ENCODE results near the gene NOL4L. TPM values are rescaled to one million over a fixed set of nuclear protein-coding genes. Genes with fewer than 3 reads are reported as not detected.

The NOL4L gene
- total and polyA plus RNA-seq, 2 donors (not counting 3 experiments of a cell fraction or from before 2014, with no cell fraction given) = 55.2 to 79.6 TPM

DNA sequence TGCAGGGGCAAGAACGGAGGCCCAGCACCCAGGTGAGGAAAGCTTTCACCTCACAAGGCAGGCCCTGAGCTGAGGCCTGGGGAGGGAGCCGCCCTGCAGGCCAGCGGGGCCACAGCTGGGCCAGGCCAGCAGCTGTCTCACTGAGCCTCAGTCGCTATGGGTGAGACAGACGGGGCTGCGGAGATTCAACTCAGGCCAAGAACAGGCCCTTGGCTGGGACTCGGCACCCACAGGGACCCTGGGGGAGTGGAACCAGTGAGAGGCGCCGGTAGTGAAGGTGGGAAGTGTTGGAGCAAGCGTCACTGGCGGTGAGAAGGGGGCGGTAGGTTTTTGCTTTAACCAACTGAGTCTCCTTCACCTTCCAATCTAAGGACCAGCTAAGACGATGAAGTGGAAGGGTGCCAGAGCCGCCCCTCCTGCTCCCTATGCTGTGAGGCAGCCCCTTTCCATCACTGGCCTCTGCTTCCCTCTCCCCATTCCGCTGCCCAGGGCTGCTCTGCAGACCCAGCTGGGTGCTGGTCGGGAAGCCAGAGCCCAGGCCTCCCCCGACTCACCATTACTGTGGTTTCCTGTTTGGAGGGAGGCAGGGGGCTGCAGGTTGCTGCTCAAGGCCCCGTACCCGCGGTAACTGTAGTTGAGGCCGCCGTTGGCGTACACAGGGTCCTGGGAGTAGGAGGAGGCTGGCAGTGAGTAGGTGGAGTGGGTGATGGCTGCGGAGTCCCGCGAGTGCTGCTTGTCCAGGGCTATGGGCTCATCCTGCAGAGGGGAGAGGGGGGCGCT, 133.3 kb downstream of the NOL4L start:
- Histone ChIP-seq H3K36me3 (ENCODE audit: control insufficient read depth in 2 of 2, extremely low read depth in 1 of 2, insufficient read depth in 2 of 2, low read length in 2 of 2) (peaks cover 33 to 84% of the 10 kb centered on the region in 2 experiments), H3K9me3 (replicated peaks; ENCODE audit: control insufficient read depth, insufficient read depth, low read length) (no peaks in the 10 kb centered on the region), H3K4me1 (ENCODE audit: control insufficient read depth, extremely low read depth, insufficient read depth, low read length) (peaks cover 8% of the 10 kb centered on the region), H3K4me3 (replicated peaks in 1 of 3; ENCODE audit: insufficient read depth in 1 of 3, low read depth in 1 of 3, low read length in 3 of 3) (no peak overlapping the region), H3K79me2 (ENCODE audit: control insufficient read depth, insufficient read depth, low read length) (peaks cover 53% of the 10 kb centered on the region), H3K27me3 (ENCODE audit: control insufficient read depth in 2 of 2, insufficient read depth in 2 of 2, low read length in 2 of 2) (no peaks in the 10 kb centered on the region), H3K9me1 (replicated peaks; ENCODE audit: control insufficient read depth, extremely low read depth, insufficient read depth, low read length) (no peaks in the 10 kb centered on the region), H3K27ac (ENCODE audit: insufficient read depth, low read depth, low read length) (no peak overlapping the region), H3K4me2 (ENCODE audit: insufficient read depth, low read length) (no peak overlapping the region), H4K20me1 (replicated peaks; ENCODE audit: control insufficient read depth, extremely low read depth, insufficient read depth, low read length) (no peaks in the 10 kb centered on the region), H3K9ac (replicated peaks; ENCODE audit: extremely low read depth, insufficient read depth, low read length) (no peak overlapping the region), H2AFZ (ENCODE audit: low read depth, low read length) (no peak overlapping the region)
- TF ChIP-seq POLR2A (IDR thresholded peaks at IDR 0.05; ENCODE audit: low read depth, low read length) (no peak), MYC (IDR thresholded peaks at IDR 0.05; ENCODE audit: low read depth, low read length) (no peak), JUN (IDR thresholded peaks at IDR 0.05; ENCODE audit: borderline replicate concordance, insufficient read depth, insufficient read length, low read depth) (no peak), POLR2AphosphoS5 (IDR thresholded peaks at IDR 0.05; ENCODE audit: insufficient read depth, low read depth, low read length) (no peak), GATA2 (IDR thresholded peaks at IDR 0.05; ENCODE audit: insufficient read depth, insufficient read length, low read depth, low read length) (no peak)
- TF ChIP-seq, protein P1, sequence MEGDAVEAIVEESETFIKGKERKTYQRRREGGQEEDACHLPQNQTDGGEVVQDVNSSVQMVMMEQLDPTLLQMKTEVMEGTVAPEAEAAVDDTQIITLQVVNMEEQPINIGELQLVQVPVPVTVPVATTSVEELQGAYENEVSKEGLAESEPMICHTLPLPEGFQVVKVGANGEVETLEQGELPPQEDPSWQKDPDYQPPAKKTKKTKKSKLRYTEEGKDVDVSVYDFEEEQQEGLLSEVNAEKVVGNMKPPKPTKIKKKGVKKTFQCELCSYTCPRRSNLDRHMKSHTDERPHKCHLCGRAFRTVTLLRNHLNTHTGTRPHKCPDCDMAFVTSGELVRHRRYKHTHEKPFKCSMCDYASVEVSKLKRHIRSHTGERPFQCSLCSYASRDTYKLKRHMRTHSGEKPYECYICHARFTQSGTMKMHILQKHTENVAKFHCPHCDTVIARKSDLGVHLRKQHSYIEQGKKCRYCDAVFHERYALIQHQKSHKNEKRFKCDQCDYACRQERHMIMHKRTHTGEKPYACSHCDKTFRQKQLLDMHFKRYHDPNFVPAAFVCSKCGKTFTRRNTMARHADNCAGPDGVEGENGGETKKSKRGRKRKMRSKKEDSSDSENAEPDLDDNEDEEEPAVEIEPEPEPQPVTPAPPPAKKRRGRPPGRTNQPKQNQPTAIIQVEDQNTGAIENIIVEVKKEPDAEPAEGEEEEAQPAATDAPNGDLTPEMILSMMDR (IDR thresholded peaks at IDR 0.05; ENCODE audit: extremely low read depth in 1 of 2, insufficient read depth in 1 of 2, low read depth in 1 of 2, low read length in 2 of 2) = no peak
- TF ChIP-seq, protein P2, sequence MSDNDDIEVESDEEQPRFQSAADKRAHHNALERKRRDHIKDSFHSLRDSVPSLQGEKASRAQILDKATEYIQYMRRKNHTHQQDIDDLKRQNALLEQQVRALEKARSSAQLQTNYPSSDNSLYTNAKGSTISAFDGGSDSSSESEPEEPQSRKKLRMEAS (IDR thresholded peaks at IDR 0.05; ENCODE audit: insufficient read depth, insufficient read length) = no peak
- FAIRE-seq (no peak), DNase-seq (ENCODE audit: low read depth, low spot score) (no peak)
- ChIA-PET CTCF (interaction anchor here (0.9 kb wide), 1 partner anchor 13 kb away, joined by 3 read pairs; no protein-coding TSS in a partner anchor), POLR2A (no interaction called here)
- BruUV-seq (replicated peaks) = no TSS peak
- dilution Hi-C loops (cut with MboI; ENCODE audit: extremely low pct_ligation_motif_present, low sequenced_read_pairs) = no loop called here
- intact Hi-C loops (cut with micrococcal nuclease) = no loop called here

Measured in endothelial cell of umbilical vein (primary cell).